HK-2 (cell line): ENCODE data around the gene PTPRJ.

Experiments used
- DNase-seq: peaks from one replicate; pipeline ENCODE4 v3.0.0-alpha.2; 2018; ENCODE audit not compliant: unreplicated experiment

The PTPRJ gene

GRCh38 chr11:48037709-48038468 is 57.5 kb downstream of the PTPRJ start:
- no peak for DNase-seq

- no peak for DNase-seq
Observed at GRCh38 chr11:48040830-48041444, 60.6 kb downstream of the PTPRJ start.

GRCh38 chr11:48041877-48042695 is 61.7 kb downstream of the PTPRJ start:
- DNase-seq, result no peak

GRCh38 chr11:48043111-48043990 is 63.0 kb downstream of the PTPRJ start:
- no peak for DNase-seq

GRCh38 chr11:48043991-48044512 is 63.7 kb downstream of the PTPRJ start:
- DNase-seq, result no peak

GRCh38 chr11:48044577-48044976 is 64.2 kb downstream of the PTPRJ start:
- DNase-seq, result no peak

- DNase-seq, result no peak
Observed at GRCh38 chr11:48045536-48045935, 65.2 kb downstream of the PTPRJ start.

- peak; percentile 35 for DNase-seq
Observed at GRCh38 chr11:48047616-48048015, 67.3 kb downstream of the PTPRJ start.

- no peak for DNase-seq
Observed at GRCh38 chr11:48049036-48049435, 68.7 kb downstream of the PTPRJ start.

GRCh38 chr11:48050304-48050703 is 69.9 kb downstream of the PTPRJ start:
- no peak for DNase-seq

- no peak for DNase-seq
Observed at GRCh38 chr11:48051217-48051830, 71.0 kb downstream of the PTPRJ start.

- DNase-seq, result peak; percentile 29
Observed at GRCh38 chr11:48052183-48053044, 72.1 kb downstream of the PTPRJ start.

GRCh38 chr11:48054994-48055291 is 74.6 kb downstream of the PTPRJ start:
- DNase-seq, result no peak

GRCh38 chr11:48055292-48056132 is 75.2 kb downstream of the PTPRJ start:
- DNase-seq, result peak; percentile 52

- DNase-seq, result no peak
Observed at GRCh38 chr11:48056325-48057183, 76.2 kb downstream of the PTPRJ start.

GRCh38 chr11:48058064-48058463 is 77.7 kb downstream of the PTPRJ start:
- no peak for DNase-seq

- DNase-seq, result no peak
Observed at GRCh38 chr11:48058788-48059187, 78.4 kb downstream of the PTPRJ start.

- DNase-seq, result no peak
Observed at GRCh38 chr11:48062649-48063048, 82.3 kb downstream of the PTPRJ start.
